Left ventricle myocardium superior (tissue), 1 donor: ENCODE measurements around the gene HSFX2. TPM values are rescaled to one million over a fixed set of nuclear protein-coding genes. Genes with fewer than 3 reads are reported as not detected.
"Not testable (repeated sequence)": the region's sequence is repeated elsewhere in the genome, so short reads cannot be mapped to it uniquely, and the experiment has no call there.

Source experiments
- ATAC-seq: fragments of 200-7000 bp; cut with Tn5 transposase; one replicate; pipeline ENCODE4 v1.9.1; 2020; ENCODE audit warnings: mild to moderate bottlenecking, moderate library complexity
- DNase-seq: peaks from one replicate; pipeline ENCODE4 v3.0.0-alpha.2; 2020
- intact Hi-C: fragments of 100-400 bp; cut with micrococcal nuclease; formaldehyde crosslinking; loops from one replicate; pipeline ENCODE4 v1.11.0; 2022
- long read RNA-seq: library from polyadenylated mRNA; unstranded; transcript quantifications from one replicate; pipeline ENCODE4 v2.0.0, GENCODE V29; 2021
- total RNA-seq: library from RNA; stranded (reverse); fragmentation: NEBNext Ultra II Directional; extraction: Animal tissue kit (Norgen Biotek cat#: 25700); gene quantifications from one replicate; pipeline ENCODE4 v1.2.1, GENCODE V29; 2021
- donor health status: DM: no; HTN: yes; CAD: no; lungs with severe emphysema.

The HSFX2 gene
- total RNA-seq, result not detected
- long read RNA-seq, partial matches to known transcripts, result 0 of 1 reads
- long read RNA-seq, other reads (novel, unspliced or antisense), result 1 of 1 reads

- DNase-seq, ATAC-seq, intact Hi-C loops: not testable (repeated sequence)
Observed at GRCh38 chrX:149595214-149595613, at the start of gene HSFX2. TSS of gene HSFX2 (minus strand) at chrX:149595314. CDS start at chrX:149594700, 614 bp downstream.

- DNase-seq, result no peak
- intact Hi-C loops, result no loop called here
- ATAC-seq, result no peak
Observed at GRCh38 chrX:149643496-149643895, 48.4 kb upstream of the HSFX2 start.

- DNase-seq (no peak), ATAC-seq (no peak)
- intact Hi-C loops, result no loop called here
Observed at GRCh38 chrX:149641835-149642234, 46.7 kb upstream of the HSFX2 start.

DNA sequence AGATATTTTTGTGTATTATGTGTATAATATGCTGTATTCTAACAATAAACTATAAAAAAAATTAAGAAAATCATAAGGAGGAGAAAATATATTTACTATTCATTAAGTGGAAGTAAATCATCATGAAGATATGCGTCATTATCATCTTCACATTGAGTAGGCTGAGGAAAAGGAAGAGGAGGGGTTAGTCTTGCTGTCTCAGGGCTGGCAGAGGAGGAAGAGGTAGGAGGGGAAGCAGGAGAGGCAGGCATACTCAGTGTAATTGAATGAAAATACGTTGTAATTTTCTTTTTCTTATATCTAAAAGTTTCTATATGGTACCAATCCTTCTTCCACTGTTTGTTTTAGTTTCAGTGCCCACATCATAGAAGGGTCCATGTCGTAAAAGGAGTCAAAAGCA is 46.3 kb upstream of the HSFX2 start:
- intact Hi-C loops, result no loop called here
- DNase-seq (no peak), ATAC-seq (no peak)

DNA sequence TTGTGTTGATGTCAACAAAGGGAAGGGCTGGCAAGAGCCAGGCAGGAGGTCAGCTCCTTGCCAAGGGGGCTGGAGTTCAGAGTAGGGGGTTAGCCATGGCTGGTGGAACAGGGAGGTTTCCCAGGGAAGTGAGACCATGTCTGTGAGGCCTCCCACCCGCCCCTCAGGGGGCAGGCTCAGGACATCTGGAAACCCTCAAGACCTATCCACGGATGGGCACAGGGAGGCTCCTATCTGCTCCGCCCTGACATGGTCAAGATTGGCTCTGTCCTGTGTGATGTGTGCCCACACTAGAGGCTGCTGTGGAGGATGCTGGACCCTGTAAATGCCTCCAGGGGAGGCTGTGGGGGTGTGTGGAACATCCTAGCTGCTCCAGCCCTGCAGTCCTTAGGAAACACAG is 44.5 kb upstream of the HSFX2 start:
- intact Hi-C loops, result no loop called here
- ATAC-seq (no peak), DNase-seq (no peak)

- no peak for ATAC-seq
- no peak for DNase-seq
- intact Hi-C loops, result no loop called here
Observed at GRCh38 chrX:149638860-149639259, 43.7 kb upstream of the HSFX2 start.

DNA sequence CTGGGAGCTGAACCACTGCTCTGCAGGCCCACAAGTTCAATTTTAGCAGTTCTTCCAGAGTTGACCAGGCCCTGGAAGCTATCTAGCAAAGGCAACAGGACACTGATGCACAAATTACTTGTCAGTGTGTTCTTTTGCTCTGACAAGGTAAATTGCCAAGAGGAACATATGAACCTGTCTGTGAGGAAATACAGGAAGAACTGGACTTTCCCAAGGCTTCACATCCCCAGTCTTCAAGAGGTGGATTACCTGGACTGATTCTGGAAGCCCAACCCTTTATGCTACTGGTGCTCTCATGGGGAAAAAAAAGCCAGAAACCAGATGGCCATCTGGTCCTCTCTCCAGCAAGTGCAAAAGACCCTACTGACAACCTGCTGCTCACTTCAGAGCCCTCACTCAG is 38.4 kb upstream of the HSFX2 start:
- ATAC-seq, result no peak
- intact Hi-C loops, result no loop called here
- no peak for DNase-seq

DNA sequence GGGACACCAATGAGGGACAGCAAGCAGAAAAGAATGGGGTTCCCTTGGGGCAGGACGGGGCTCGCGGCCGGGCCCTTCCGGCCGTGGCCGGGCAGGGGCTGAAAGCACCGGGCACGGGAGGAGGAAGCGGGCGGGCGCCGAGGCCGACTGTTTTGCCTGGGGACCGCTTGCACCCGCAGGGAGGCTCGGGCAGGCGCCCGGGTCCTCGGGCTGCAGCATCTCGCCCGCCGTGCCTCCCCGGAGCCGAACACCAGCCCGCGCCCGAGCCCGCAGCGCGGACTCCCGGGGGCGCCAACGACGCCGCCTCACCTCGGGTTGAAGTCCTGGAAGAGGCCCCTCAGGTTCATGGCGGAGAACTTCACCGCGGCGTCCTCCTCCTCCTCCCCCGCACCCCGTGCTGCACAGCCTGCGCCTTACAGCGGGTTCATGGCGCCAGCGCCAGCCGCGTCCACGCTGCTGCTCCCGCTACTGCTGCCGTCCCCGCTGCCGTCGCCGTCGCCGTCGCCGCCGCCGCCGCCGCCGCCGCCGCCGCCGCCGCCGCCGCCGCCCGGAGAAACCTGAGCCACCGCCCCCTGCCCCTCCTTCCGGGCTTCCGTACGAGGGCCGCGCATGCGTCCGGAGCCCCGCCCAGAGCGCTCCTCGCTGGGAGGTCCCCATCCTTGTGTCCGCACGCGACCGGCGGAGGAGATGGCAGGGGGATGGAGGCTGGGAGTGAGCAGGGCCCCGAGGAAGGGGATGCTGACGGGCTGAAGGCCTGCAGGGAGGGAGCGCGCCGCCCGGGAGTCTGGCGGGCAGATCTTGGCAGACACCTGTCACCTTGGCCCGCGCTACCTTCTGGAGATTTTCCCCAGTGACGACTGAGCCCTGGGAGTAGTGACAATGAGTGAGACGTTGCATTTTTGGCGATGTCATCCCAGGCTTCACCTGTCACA is 36.4 kb upstream of the HSFX2 start, which contains the start of gene TMEM185A:
TSS of gene TMEM185A (minus strand) at position 559 of the 932 bp plus-strand sequence. CDS start at position 347, 212 bp downstream.
- peak; percentile 89 for ATAC-seq
- DNase-seq, result peak; percentile 84
- intact Hi-C loops, result no loop called here

DNA sequence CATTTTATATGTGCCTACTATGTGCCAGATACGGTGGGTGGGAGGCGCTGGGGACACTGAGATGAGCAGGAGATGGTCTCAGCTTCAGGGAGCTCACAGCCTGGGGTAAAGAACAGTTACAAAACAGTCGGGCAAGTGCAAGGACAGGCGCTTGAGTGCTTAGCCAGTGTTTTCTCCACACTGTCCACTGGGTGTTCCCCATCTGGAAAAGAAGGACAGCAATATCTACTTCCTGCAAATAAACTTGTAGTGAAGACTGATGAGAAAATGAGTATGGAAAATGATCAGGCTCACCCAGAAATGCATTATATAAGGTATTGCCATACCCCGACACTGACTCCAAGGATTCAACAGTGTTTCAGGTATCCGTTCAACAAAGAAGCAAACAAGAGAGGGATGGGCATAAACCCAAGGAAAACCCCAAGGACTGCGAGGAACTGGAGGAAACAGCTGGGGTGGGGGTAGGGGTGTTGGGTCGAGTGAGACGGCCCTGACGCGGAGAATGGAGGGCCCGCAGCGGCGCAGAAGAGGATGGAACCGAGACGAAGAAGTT is 35.6 kb upstream of the HSFX2 start:
- DNase-seq, result no peak
- peak; percentile 91 for ATAC-seq

DNA sequence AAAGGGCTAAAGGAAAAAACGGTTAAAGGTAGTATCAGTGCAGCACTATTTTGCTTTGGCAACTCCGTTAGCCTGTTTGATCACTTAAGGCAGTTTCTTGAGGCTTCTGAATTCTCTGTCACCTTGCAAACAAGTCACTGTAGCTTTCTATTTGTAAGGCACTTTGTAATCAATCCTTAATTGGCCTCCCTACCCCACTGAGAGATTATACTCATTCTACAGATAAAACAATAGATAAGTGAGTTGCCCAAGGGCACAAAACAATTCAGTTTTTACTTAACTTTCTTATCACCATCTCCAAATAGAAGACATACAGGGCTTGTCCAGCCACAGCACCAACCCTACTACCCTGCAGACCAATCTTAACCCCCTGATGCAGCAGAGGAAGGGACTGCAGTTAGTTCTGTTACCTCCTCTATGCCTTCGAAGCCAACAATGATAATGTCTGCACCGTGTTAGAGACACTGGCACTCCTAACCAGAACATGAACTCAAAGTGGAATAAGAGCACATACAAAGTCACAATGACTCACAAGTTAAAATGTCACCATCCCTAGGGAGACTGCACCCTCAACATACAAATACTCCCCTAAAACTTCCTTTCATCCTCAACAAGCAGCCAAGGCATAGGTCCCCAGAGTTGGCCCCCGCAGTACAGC is 34.7 kb upstream of the HSFX2 start:
- no peak for DNase-seq
- peak; percentile 25 for ATAC-seq
- intact Hi-C loops, result no loop called here

More for the DNA sequence above, 35.6 kb upstream of the HSFX2 start:
- intact Hi-C loops, result no loop called here

GRCh38 chrX:149628768-149629167 is 33.7 kb upstream of the HSFX2 start:
- intact Hi-C loops, result no loop called here
- no peak for DNase-seq
- no peak for ATAC-seq

- DNase-seq, result no peak
- intact Hi-C loops, result no loop called here
- no peak for ATAC-seq
Observed at GRCh38 chrX:149628280-149628679, 33.2 kb upstream of the HSFX2 start.

GRCh38 chrX:149626829-149627228 is 31.7 kb upstream of the HSFX2 start:
- ATAC-seq, intact Hi-C loops, DNase-seq: not testable (repeated sequence)

GRCh38 chrX:149619662-149620061 is 24.5 kb upstream of the HSFX2 start:
- ATAC-seq, DNase-seq, intact Hi-C loops: not testable (repeated sequence)

DNA sequence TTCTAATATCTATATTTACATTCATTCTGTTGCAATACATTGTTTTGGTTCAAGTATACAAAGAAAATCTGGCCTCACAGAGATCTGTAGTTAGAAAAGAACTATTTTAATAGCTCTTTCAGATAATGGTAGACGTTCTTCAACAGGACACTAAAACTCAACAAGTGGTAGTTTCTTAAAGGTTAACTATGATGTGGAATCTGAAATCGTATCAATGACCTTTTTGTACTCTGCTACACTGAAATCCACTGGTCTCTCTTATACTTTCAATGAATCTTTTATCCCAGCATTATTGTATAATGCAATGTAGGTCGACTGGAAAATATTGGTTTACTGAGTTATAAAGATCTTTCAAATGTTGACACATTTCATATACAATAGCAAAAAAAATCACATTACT is 23.8 kb upstream of the HSFX2 start:
- intact Hi-C loops, result no loop called here
- no peak for DNase-seq
- no peak for ATAC-seq

- intact Hi-C loops, result no loop called here
- DNase-seq (no peak), ATAC-seq (no peak)
Observed at GRCh38 chrX:149611623-149612175, 16.6 kb upstream of the HSFX2 start.

GRCh38 chrX:149610511-149610910 is 15.4 kb upstream of the HSFX2 start:
- ATAC-seq, result no peak
- intact Hi-C loops, result no loop called here
- no peak for DNase-seq

DNA sequence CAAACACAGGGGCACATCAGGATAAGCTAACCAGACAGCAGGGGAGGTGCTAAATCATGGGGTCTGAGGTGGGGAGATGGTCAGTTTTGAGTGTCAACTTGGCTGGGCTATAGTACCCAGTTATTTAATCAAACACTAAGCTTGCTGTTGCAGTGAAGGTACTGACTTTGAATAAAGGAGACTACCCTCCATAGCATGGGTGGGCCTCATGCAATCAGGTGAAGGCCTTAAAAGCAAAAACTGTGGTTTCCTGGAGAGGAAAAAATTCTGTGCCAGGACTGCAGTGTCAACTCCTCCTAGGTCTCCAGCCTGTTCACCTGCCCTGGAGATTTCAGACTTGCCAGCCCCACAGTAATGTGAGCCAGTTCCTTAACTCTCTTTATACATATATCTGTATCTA is 12.6 kb upstream of the HSFX2 start:
- ATAC-seq, result no peak
- intact Hi-C loops, result no loop called here
- DNase-seq, result no peak

- intact Hi-C loops, DNase-seq, ATAC-seq: not testable (repeated sequence)
Observed at GRCh38 chrX:149605248-149605885, 10.3 kb upstream of the HSFX2 start.
